Ecto neural progenitor cell (in vitro differentiated cells): Measurements from ENCODE around the gene DCDC2C.
"Not testable (repeated sequence)": the region's sequence is repeated elsewhere in the genome, so short reads cannot be mapped to it uniquely, and the experiment has no call there.

Experiments
- DNase-seq: peaks from one replicate; pipeline ENCODE4 v3.0.0-alpha.2; 2018; ENCODE audit warnings: low spot score

DCDC2C gene

DNA sequence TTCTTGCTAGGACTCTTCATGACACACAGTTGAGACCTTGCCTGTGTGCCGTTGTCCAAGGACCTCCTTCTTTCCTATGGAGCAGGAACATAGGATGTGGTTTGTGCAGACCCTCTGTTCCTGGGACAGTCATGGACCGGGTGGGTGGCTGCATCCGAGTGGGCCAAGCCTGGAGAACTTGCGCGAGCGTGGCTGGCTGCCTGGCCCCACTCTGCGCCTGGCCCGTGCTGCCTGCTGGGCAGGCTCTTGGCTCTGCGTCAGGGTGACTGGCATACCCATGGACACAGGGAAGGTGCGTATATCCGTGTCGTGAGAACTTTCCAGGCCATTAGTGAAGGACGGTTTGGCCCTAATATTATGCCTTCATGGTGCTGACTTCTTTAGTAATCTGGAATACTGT lies 68.2 kb downstream of the DCDC2C start:
- peak; percentile 34 for DNase-seq

- peak; percentile 11 for DNase-seq
These were observed 71.0 kb downstream of the DCDC2C start for GRCh38 chr2:3774336-3774735.

- DNase-seq = peak; percentile 31
These were observed 72.9 kb downstream of the DCDC2C start for GRCh38 chr2:3776311-3776710.

- DNase-seq = peak; percentile 36
These were observed 74.6 kb downstream of the DCDC2C start for GRCh38 chr2:3777966-3778365.

DNA sequence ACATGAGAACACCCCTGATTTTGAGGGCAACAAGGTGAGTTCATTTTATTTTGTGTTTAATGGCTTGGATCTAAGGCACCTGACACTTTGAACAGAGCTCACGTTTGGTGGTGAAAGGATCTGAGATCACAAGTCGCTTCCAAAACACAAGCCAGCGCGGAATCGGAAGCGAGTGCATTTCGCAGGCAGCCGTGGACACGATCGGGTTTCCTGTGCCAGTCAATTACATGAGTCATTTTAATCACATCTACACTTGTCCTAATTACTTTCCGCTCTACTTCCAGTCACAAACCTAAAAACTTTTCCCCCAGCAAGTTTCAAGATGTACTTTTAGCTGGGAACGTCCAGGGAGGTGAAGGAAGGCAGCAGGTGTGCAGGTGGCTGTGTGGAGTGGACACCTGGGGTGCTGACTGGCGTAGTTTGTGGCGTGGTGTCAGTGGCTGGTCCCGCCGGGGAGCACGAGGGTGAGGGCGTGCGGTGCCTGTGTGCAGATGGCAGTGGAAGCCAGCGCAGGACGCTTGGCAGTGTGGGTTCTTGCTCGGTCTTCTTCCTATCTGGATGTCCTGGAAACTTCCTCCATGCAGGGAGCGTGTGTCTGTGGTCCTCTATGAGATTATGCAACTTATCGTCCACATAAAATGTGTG lies 75.6 kb downstream of the DCDC2C start:
- peak; percentile 36 for DNase-seq

- peak; percentile 37 for DNase-seq
These were observed 76.2 kb downstream of the DCDC2C start for GRCh38 chr2:3779496-3780049.

GRCh38 chr2:3780477-3781402 lies 77.4 kb downstream of the DCDC2C start:
- DNase-seq = peak; percentile 69

GRCh38 chr2:3784731-3785130 lies 81.4 kb downstream of the DCDC2C start:
- no peak for DNase-seq

- DNase-seq = peak; percentile 30
These were observed 82.0 kb downstream of the DCDC2C start for GRCh38 chr2:3785220-3785889.

DNA sequence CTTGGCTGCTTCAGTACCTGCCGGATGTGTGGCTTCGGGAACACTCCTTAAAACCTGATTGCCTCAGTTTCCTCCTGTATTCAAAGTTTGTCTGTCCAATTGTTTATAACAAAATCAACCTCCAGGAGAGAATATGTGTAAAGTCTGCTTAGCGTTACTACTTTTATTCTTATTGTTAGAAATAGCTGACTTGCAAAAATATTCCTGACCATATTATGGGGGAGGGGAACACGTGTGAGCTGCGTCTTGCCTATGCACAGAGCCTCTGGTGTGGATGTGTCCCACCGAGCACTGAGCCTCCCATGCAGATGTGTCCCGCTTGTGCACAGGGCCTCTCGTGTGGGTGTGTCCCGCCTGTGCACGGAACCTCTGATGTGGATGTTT lies 82.5 kb downstream of the DCDC2C start:
- peak; percentile 10 for DNase-seq

GRCh38 chr2:3787768-3788167 lies 84.4 kb downstream of the DCDC2C start:
- no peak for DNase-seq

GRCh38 chr2:3789256-3789655 lies 85.9 kb downstream of the DCDC2C start:
- no peak for DNase-seq

- DNase-seq = no peak
These were observed 89.9 kb downstream of the DCDC2C start for GRCh38 chr2:3793249-3793648.

DNA sequence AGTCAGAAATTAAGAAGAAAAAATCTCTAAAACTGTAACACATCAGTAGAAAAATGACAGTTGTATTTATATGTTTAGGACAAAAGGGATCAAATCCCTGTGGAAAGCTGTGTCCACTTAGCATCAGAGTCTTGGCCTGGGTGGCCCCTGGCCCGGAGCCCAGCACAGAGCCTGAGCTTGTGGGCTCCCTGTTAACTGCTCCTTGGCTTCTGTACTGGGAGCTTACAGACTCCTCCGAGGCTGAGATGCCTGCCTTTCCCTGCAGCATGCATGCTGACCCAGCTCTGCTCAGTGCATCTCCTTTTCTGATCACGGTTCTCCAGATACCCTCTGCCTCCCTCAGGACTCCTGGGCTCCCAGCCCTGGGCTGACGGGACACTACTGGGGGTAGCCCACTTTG lies 98.1 kb downstream of the DCDC2C start:
- DNase-seq = no peak

DNA sequence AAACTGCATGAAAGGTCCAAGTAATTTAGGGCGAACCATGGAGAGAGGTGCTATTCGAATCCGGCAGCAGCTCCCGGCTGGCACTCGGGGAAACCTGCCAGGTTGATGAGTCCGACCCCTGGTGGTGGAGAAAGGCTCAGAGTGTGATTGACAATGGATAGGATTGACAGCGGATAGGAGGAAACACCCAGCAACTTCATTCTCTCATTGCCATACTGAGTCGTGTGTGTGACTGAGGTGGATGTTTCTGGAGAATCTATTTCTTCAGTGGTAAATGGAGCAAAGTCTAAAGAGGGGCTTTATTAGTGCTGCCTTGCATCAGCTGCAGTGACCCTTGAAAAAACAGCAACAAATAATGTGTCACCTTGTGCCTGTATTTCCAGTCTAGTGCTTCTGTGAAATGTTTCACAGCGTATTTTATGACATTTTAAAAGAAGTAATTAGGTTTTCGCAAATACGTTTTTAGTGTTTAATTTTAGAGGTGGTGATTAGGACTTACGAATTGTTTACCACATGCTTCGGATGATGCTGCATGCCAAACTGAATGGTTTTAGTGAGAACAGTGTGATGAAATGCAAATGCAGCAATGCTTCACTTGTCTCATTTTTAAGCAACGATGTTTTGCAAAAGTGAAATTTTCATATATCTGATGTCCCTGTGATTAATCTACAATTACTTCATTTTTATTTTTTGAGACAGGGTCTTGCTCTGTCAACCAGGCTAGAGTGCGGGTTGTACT lies 102.0 kb downstream of the DCDC2C start:
- DNase-seq = peak; percentile 64

GRCh38 chr2:3806168-3806567 lies 102.8 kb downstream of the DCDC2C start:
- DNase-seq = no peak

DNA sequence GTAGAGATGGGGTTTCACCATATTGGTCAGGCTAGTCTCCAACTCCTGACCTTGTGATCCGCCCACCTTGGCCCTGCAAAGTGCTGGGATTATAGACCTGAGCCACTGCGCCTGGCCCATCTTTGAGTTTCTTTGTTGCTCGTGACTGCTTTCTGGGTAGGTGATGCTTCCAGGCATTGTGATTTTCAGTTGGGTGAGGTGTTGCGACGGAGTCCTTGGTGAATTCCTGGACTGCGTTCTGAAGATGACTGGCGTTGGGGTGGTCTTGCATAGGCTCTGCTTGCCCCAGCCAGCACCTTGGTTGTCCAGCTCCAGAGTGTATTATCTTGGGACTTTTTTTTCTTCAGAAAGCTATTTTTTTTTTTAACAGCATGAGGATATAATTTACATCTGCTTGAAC lies 103.4 kb downstream of the DCDC2C start:
- no peak for DNase-seq

- DNase-seq = no peak
These were observed 104.5 kb downstream of the DCDC2C start for GRCh38 chr2:3807853-3808252.

DNA sequence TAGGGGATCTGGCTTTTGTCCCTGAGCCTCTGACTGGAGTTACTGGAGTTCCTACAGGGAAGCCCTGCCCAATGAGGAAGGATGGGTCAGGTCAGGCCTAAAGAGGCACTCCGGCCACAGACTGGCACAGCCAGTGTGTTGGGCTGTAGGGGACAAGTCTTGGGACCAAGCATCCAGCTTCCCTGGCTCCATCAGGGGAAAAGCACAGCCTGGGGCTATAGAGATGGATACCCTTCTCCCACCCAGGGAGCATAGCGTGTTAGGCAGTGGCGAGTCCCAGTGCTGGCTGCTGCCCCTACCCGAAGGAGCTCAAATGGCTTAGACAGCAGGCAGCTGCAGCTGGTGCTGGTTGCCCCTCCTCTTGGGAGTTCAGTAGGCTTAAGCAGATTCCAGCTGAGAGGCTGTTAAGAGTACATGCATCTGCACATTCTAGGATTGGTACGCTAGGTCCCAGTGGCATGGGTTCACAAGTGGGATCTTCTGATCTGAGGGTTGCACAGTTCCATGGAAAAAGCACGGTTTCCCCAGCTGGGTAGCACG lies 111.4 kb downstream of the DCDC2C start:
- DNase-seq = no peak

DNA sequence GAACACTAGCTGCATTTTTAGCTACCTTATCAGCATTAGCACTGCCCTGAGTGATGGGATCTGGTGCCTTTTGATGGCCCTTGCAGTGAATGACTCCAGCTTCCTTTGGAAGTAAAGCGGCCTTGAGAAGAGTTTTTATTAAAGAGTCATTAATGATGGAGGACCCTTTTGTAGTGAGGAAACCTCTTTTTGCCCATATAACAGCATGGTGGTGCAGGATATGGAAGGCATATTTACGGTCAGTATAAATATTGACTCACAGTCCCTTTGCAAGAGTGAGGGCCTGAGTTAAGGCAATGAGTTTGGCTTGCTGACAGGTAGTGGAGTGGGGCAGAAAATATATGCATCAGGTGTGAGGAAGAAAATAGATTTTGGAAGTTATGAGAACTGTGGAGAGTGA lies 113.8 kb downstream of the DCDC2C start:
- not testable (repeated sequence) for DNase-seq

GRCh38 chr2:3823748-3824147 lies 120.4 kb downstream of the DCDC2C start:
- DNase-seq = no peak
